Ectodermal cell (in vitro differentiated cells): ENCODE measurements around the gene MRRF.

Source experiments
- H3K27ac ChIP-seq: 2 replicates; pipeline ENCODE4 v1.7.0; 2013; ENCODE audit warnings: mild to moderate bottlenecking, low read depth, low read length; ENCODE audit not compliant: insufficient read depth, poor library complexity, severe bottlenecking
- H3K27me3 ChIP-seq: 2 replicates; pipeline ENCODE4 v1.7.0; 2013; ENCODE audit warnings: mild to moderate bottlenecking, low read length; ENCODE audit not compliant: insufficient read depth, control insufficient read depth, poor library complexity, severe bottlenecking
- H3K36me3 ChIP-seq: one replicate; pipeline ENCODE4 v1.7.0; 2013; ENCODE audit warnings: low read length; ENCODE audit not compliant: control insufficient read depth, insufficient read depth
- H3K4me1 ChIP-seq: one replicate; pipeline ENCODE4 v1.7.0; 2013; ENCODE audit warnings: low read length; ENCODE audit not compliant: control insufficient read depth, insufficient read depth
- H3K4me3 ChIP-seq: 2 replicates; pipeline ENCODE4 v1.7.0; 2013; ENCODE audit warnings: low read depth, low read length, control low read depth; ENCODE audit not compliant: insufficient read depth
- H3K9me3 ChIP-seq: 2 replicates; pipeline ENCODE4 v1.7.0; 2013; ENCODE audit warnings: mild to moderate bottlenecking, low read length, moderate library complexity; ENCODE audit not compliant: control insufficient read depth
- WGBS, 2 experiments: methylation state at CpG; one replicate each; pipeline ENCODE4 v1.1.7; 2013; ENCODE audit warnings: missing lambda C conversion rate in 2 of 2; 5-methylcytosine and 5-hydroxymethylcytosine counted together

The MRRF gene

GRCh38 chr9:122228568-122229484 is 35.9 kb upstream of the MRRF start, which contains the start of gene LHX6:
Gene LHX6 (minus strand): TSS chr9:122228957. CDS start chr9:122228740, 217 bp downstream.
- 2% methylated on average over 69 to 70 of the region's 70 CpGs for WGBS, 2 experiments
- peak within 1 kb of the TSS; percentile 36 for H3K4me3 ChIP-seq
- H3K27me3 ChIP-seq, result peaks cover 96% of the 10 kb centered on the region
- H3K27ac ChIP-seq, result no peak within 1 kb of the TSS
- no peaks in the 10 kb centered on the region for H3K36me3 ChIP-seq
- peaks cover 9% of the 10 kb centered on the region for H3K4me1 ChIP-seq
- H3K9me3 ChIP-seq, result no peaks in the 10 kb centered on the region

GRCh38 chr9:122229485-122229837 is 35.2 kb upstream of the MRRF start:
- Histone ChIP-seq H3K4me3 (no peak overlapping the region), H3K27ac (no peak overlapping the region), H3K27me3 (peaks cover 94% of the 10 kb centered on the region), H3K9me3 (no peaks in the 10 kb centered on the region), H3K4me1 (peaks cover 9% of the 10 kb centered on the region), H3K36me3 (no peaks in the 10 kb centered on the region)
- 42 to 50% methylated on average over 4 of the region's 4 CpGs for whole genome bisulfite sequencing, 2 experiments

GRCh38 chr9:122232796-122233306 is 31.8 kb upstream of the MRRF start:
- H3K4me1 ChIP-seq, result peaks cover 5% of the 10 kb centered on the region
- peaks cover 61% of the 10 kb centered on the region for H3K27me3 ChIP-seq
- no peaks in the 10 kb centered on the region for H3K9me3 ChIP-seq
- H3K27ac ChIP-seq, result no peak overlapping the region
- no peaks in the 10 kb centered on the region for H3K36me3 ChIP-seq
- H3K4me3 ChIP-seq, result no peak overlapping the region
- 74% methylated on average over 6 of the region's 6 CpGs for WGBS, 2 experiments

- Histone ChIP-seq H3K4me1 (no peaks in the 10 kb centered on the region), H3K36me3 (no peaks in the 10 kb centered on the region), H3K4me3 (no peak overlapping the region), H3K9me3 (no peaks in the 10 kb centered on the region), H3K27ac (no peak overlapping the region), H3K27me3 (peaks cover 47% of the 10 kb centered on the region)
- 91 to 92% methylated on average over 7 of the region's 7 CpGs for WGBS, 2 experiments
Measured at GRCh38 chr9:122234022-122234748, 30.5 kb upstream of the MRRF start.

GRCh38 chr9:122236681-122237080 is 28.0 kb upstream of the MRRF start:
- H3K36me3 ChIP-seq, result peaks cover 5% of the 10 kb centered on the region
- no peaks in the 10 kb centered on the region for H3K4me1 ChIP-seq
- peaks cover 22% of the 10 kb centered on the region for H3K27me3 ChIP-seq
- WGBS, 2 experiments, result 91 to 92% methylated on average over 10 of the region's 10 CpGs
- H3K9me3 ChIP-seq, result no peaks in the 10 kb centered on the region
- no peak overlapping the region for H3K27ac ChIP-seq
- no peak overlapping the region for H3K4me3 ChIP-seq

GRCh38 chr9:122239722-122240121 is 25.0 kb upstream of the MRRF start:
- peaks cover 22% of the 10 kb centered on the region for H3K36me3 ChIP-seq
- no peak overlapping the region for H3K4me3 ChIP-seq
- no peak overlapping the region for H3K27ac ChIP-seq
- 89% methylated on average over 4 to 5 of the region's 5 CpGs for WGBS, 2 experiments
- H3K9me3 ChIP-seq, result no peaks in the 10 kb centered on the region
- no peaks in the 10 kb centered on the region for H3K4me1 ChIP-seq
- H3K27me3 ChIP-seq, result no peaks in the 10 kb centered on the region

DNA sequence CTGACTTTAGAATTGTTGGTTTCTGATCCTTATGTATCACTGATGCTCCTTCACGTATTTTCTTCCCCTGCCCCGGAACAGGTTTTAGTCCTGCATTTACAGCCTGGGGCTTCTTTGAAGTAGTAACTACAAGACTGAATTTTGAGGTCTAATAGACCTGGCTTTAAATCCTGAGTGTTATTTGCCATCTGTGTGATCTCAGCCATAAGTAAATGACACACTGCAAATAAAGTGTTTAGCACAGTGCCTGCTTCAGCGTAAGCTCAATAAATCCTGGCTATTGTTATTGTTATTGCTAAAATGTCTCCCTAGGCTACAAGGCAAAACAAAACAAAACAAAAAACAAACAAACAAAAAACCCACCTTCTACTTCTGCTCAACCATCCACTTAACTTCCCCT is 20.3 kb upstream of the MRRF start:
- no peaks in the 10 kb centered on the region for H3K4me1 ChIP-seq
- H3K4me3 ChIP-seq, result no peak overlapping the region
- no peaks in the 10 kb centered on the region for H3K27me3 ChIP-seq
- no peaks in the 10 kb centered on the region for H3K9me3 ChIP-seq
- no peak overlapping the region for H3K27ac ChIP-seq
- 92 to 100% methylated on average over 3 of the region's 3 CpGs for WGBS, 2 experiments
- H3K36me3 ChIP-seq, result peaks cover 31% of the 10 kb centered on the region

GRCh38 chr9:122246666-122247065 is 18.0 kb upstream of the MRRF start:
- H3K27me3 ChIP-seq, result no peaks in the 10 kb centered on the region
- WGBS, 2 experiments, result 92 to 96% methylated on average over 3 of the region's 3 CpGs
- H3K36me3 ChIP-seq, result peaks cover 31% of the 10 kb centered on the region
- H3K9me3 ChIP-seq, result no peaks in the 10 kb centered on the region
- no peaks in the 10 kb centered on the region for H3K4me1 ChIP-seq
- no peak overlapping the region for H3K4me3 ChIP-seq
- no peak overlapping the region for H3K27ac ChIP-seq

- H3K36me3 ChIP-seq, result peaks cover 17% of the 10 kb centered on the region
- 94% methylated on average over 5 of the region's 5 CpGs for WGBS, 2 experiments
- H3K27ac ChIP-seq, result no peak overlapping the region
- no peaks in the 10 kb centered on the region for H3K9me3 ChIP-seq
- H3K4me1 ChIP-seq, result no peaks in the 10 kb centered on the region
- H3K4me3 ChIP-seq, result no peak overlapping the region
- H3K27me3 ChIP-seq, result no peaks in the 10 kb centered on the region
Measured at GRCh38 chr9:122248448-122248865, 16.2 kb upstream of the MRRF start.

GRCh38 chr9:122251351-122251750 is 13.3 kb upstream of the MRRF start:
- Histone ChIP-seq H3K9me3 (no peaks in the 10 kb centered on the region), H3K27ac (no peak overlapping the region), H3K4me1 (no peaks in the 10 kb centered on the region), H3K27me3 (no peaks in the 10 kb centered on the region), H3K4me3 (no peak overlapping the region), H3K36me3 (peaks cover 15% of the 10 kb centered on the region)
- 96 to 97% methylated on average over 1 to 2 of the region's 2 CpGs for WGBS, 2 experiments
